SK-N-SH (cell line): Measurements from ENCODE around the gene ARGLU1.

Source experiments
- CTCF ChIP-seq: fragments of 200-600 bp; sonication (generic); IDR thresholded peaks from 2 replicates; pipeline ENCODE4 v1.6.1; 2017; ENCODE audit warnings: antibody characterized with exemption, mild to moderate bottlenecking, moderate library complexity
- EP300 ChIP-seq, 2 experiments: IDR thresholded peaks; 2 replicates each; pipeline versions ENCODE4 v1.4.0 to v1.6.1; 2012; ENCODE audit warnings: borderline replicate concordance in 1 of 2, low read depth in 1 of 2, low read length in 1 of 2
- EZH2phosphoT487 ChIP-seq: fragments of 200-600 bp; sonication (generic); IDR thresholded peaks from 2 replicates; pipeline ENCODE4 v1.6.1; 2017; ENCODE audit warnings: low read depth, mixed run types, mild to moderate bottlenecking, antibody characterized with exemption, moderate library complexity, borderline replicate concordance
- MEF2A ChIP-seq: IDR thresholded peaks from 2 replicates; pipeline ENCODE4 v1.4.0; 2012; ENCODE audit warnings: low read depth, borderline replicate concordance
- MXI1 ChIP-seq: IDR thresholded peaks from 2 replicates; pipeline ENCODE4 v1.6.1; 2012; ENCODE audit warnings: mild to moderate bottlenecking, low read depth, low read length, improper control_type of control experiment
- POLR2AphosphoS5 ChIP-seq: IDR thresholded peaks from 2 replicates; pipeline ENCODE4 v1.6.1; 2012; ENCODE audit warnings: low read depth, low read length
- RFX5 ChIP-seq: IDR thresholded peaks from 2 replicates; pipeline ENCODE4 v1.6.1; 2012; ENCODE audit warnings: mild to moderate bottlenecking, improper control_type of control experiment, low read length
- SMC3 ChIP-seq: IDR thresholded peaks from 2 replicates; pipeline ENCODE4 v1.6.1; 2012; ENCODE audit warnings: low read depth, low read length, improper control_type of control experiment
- TAF1 ChIP-seq: IDR thresholded peaks from 2 replicates; pipeline ENCODE4 v1.6.1; 2012; ENCODE audit warnings: low read depth, mild to moderate bottlenecking, low read length, moderate library complexity, borderline replicate concordance
- TF ChIP-seq, protein P1 (sequence below): IDR thresholded peaks from 2 replicates; pipeline ENCODE4 v1.6.1; 2012; ENCODE audit warnings: mild to moderate bottlenecking, low read depth, low read length, moderate library complexity
- TF ChIP-seq, protein P2 (sequence below): IDR thresholded peaks from 2 replicates; pipeline ENCODE4 v1.4.0; 2012; ENCODE audit warnings: low read depth

GRCh38 chr13:106525865-106526264, 42.1 kb downstream of the ARGLU1 start:
- TF ChIP-seq MXI1: no peak
- TF ChIP-seq CTCF: no peak
- no peak for TF ChIP-seq EZH2phosphoT487
- no peak for TF ChIP-seq SMC3
- no peak for TF ChIP-seq POLR2AphosphoS5
- TF ChIP-seq, protein P1, sequence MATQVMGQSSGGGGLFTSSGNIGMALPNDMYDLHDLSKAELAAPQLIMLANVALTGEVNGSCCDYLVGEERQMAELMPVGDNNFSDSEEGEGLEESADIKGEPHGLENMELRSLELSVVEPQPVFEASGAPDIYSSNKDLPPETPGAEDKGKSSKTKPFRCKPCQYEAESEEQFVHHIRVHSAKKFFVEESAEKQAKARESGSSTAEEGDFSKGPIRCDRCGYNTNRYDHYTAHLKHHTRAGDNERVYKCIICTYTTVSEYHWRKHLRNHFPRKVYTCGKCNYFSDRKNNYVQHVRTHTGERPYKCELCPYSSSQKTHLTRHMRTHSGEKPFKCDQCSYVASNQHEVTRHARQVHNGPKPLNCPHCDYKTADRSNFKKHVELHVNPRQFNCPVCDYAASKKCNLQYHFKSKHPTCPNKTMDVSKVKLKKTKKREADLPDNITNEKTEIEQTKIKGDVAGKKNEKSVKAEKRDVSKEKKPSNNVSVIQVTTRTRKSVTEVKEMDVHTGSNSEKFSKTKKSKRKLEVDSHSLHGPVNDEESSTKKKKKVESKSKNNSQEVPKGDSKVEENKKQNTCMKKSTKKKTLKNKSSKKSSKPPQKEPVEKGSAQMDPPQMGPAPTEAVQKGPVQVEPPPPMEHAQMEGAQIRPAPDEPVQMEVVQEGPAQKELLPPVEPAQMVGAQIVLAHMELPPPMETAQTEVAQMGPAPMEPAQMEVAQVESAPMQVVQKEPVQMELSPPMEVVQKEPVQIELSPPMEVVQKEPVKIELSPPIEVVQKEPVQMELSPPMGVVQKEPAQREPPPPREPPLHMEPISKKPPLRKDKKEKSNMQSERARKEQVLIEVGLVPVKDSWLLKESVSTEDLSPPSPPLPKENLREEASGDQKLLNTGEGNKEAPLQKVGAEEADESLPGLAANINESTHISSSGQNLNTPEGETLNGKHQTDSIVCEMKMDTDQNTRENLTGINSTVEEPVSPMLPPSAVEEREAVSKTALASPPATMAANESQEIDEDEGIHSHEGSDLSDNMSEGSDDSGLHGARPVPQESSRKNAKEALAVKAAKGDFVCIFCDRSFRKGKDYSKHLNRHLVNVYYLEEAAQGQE: no peak
- no peak for TF ChIP-seq MEF2A
- no peak for TF ChIP-seq RFX5
- no peak for TF ChIP-seq EP300 (IDR thresholded peaks at IDR 0.05; ENCODE audit: borderline replicate concordance in 1 of 2, low read depth in 1 of 2, low read length in 1 of 2)
- TF ChIP-seq TAF1: no peak
- TF ChIP-seq, protein P2, sequence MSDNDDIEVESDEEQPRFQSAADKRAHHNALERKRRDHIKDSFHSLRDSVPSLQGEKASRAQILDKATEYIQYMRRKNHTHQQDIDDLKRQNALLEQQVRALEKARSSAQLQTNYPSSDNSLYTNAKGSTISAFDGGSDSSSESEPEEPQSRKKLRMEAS: no peak
